Measurements from ENCODE around the gene AKAP9. TPM values are rescaled to one million over a fixed set of nuclear protein-coding genes. Genes with fewer than 3 reads are reported as not detected.
A peak's percentile ranks its signal among the peaks of the same experiment; 100 is the strongest.
"Not testable (repeated sequence)": the region's sequence is repeated elsewhere in the genome, so short reads cannot be mapped to it uniquely, and the experiment has no call there.

AKAP9 gene
- total RNA-seq, 1 donor from 2014 or later = 66.9 TPM

GRCh38 chr7:92134271-92135051 is 193.8 kb downstream of the AKAP9 start, which contains the start of gene CYP51A1:
CYP51A1 (minus strand) TSS chr7:92134477; CDS start chr7:92134364, 113 bp downstream.
- no peak for TF ChIP-seq CTCF (IDR thresholded peaks at IDR 0.05; ENCODE audit: partially characterized antibody, unreplicated experiment)
- H3K4me3 Mint-ChIP-seq (ENCODE audit: unreplicated experiment) = peak within 1 kb of the TSS; percentile 97

GRCh38 chr7:92135052-92135889 is 194.6 kb downstream of the AKAP9 start:
- peaks cover 21% of the 10 kb centered on the region for H3K4me1 Mint-ChIP-seq (ENCODE audit: low read depth, unreplicated experiment)
- no peak for TF ChIP-seq CTCF (IDR thresholded peaks at IDR 0.05; ENCODE audit: partially characterized antibody, unreplicated experiment)
- H3K36me3 Mint-ChIP-seq (ENCODE audit: unreplicated experiment) = no peaks in the 10 kb centered on the region
- peak overlapping the region; percentile 100 for H3K27ac Mint-ChIP-seq (ENCODE audit: unreplicated experiment)
- H3K4me3 Mint-ChIP-seq (ENCODE audit: unreplicated experiment) = peak overlapping the region; percentile 97
- H3K27me3 Mint-ChIP-seq (ENCODE audit: unreplicated experiment) = peaks cover 13% of the 10 kb centered on the region
- H3K9me3 Mint-ChIP-seq (ENCODE audit: unreplicated experiment) = peaks cover 18% of the 10 kb centered on the region
- DNase-seq = peak; percentile 33

More at GRCh38 chr7:92134271-92135051, 193.8 kb downstream of the AKAP9 start, which contains the start of gene CYP51A1:
- peaks cover 18% of the 10 kb centered on the region for H3K9me3 Mint-ChIP-seq (ENCODE audit: unreplicated experiment)
- H3K27ac Mint-ChIP-seq (ENCODE audit: unreplicated experiment) = peak within 1 kb of the TSS; percentile 100
- DNase-seq = peak; percentile 94
- H3K4me1 Mint-ChIP-seq (ENCODE audit: low read depth, unreplicated experiment) = peaks cover 23% of the 10 kb centered on the region
- H3K27me3 Mint-ChIP-seq (ENCODE audit: unreplicated experiment) = peaks cover 16% of the 10 kb centered on the region
- no peaks in the 10 kb centered on the region for H3K36me3 Mint-ChIP-seq (ENCODE audit: unreplicated experiment)

DNA sequence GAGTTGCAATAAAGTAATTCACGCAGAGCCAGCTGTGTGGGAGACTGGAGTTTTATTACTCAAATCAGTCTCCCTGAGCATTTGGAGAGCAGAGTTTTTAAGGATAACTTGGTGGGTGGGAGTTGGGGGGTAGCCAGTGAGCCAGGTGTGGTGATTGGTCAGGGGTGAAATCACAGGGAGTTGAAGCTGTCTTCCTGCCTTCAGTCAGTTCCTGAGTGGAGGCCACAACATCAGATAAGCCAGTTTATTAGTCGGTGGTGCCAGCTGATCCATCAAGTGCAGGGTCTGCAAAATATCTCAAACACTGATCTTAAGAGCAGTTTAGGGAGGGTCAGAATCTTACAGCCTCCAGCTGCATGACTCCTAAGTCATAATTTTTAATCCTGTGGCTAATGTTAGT is 196.9 kb downstream of the AKAP9 start:
- Mint-ChIP-seq H3K27ac (ENCODE audit: unreplicated experiment) (no peak overlapping the region), H3K4me3 (ENCODE audit: unreplicated experiment) (no peak overlapping the region), H3K4me1 (ENCODE audit: low read depth, unreplicated experiment) (peaks cover 9% of the 10 kb centered on the region), H3K36me3 (ENCODE audit: unreplicated experiment) (peaks cover 1% of the 10 kb centered on the region), H3K27me3 (ENCODE audit: unreplicated experiment) (peaks cover 12% of the 10 kb centered on the region), H3K9me3 (ENCODE audit: unreplicated experiment) (peaks cover 20% of the 10 kb centered on the region)
- DNase-seq = no peak
- TF ChIP-seq CTCF (IDR thresholded peaks at IDR 0.05; ENCODE audit: partially characterized antibody, unreplicated experiment) = no peak

DNA sequence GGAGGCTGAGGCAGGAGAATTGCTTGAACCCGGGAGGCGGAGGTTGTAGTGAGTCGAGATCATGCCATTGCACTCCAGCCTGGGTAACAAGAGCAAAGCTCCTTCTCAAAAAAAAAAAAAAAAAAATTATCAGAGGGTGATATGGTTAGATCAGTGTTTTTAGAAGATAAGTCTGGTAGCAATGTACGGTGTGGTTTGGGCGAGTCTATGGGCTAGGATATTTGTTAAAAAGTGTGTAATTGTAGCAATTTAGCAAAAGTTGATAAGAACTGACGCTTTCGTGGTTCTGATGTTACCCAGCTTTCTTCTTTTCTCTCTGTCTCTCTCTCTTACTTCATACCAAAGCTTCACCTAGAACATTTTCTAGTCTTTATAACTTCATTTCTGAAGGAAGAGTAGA is 200.5 kb downstream of the AKAP9 start:
- no peaks in the 10 kb centered on the region for H3K27me3 Mint-ChIP-seq (ENCODE audit: unreplicated experiment)
- H3K36me3 Mint-ChIP-seq (ENCODE audit: unreplicated experiment) = peaks cover 9% of the 10 kb centered on the region
- H3K4me1 Mint-ChIP-seq (ENCODE audit: low read depth, unreplicated experiment) = no peaks in the 10 kb centered on the region
- no peak for DNase-seq
- TF ChIP-seq CTCF (IDR thresholded peaks at IDR 0.05; ENCODE audit: partially characterized antibody, unreplicated experiment) = no peak
- no peak overlapping the region for H3K27ac Mint-ChIP-seq (ENCODE audit: unreplicated experiment)
- H3K9me3 Mint-ChIP-seq (ENCODE audit: unreplicated experiment) = peaks cover 4% of the 10 kb centered on the region
- no peak overlapping the region for H3K4me3 Mint-ChIP-seq (ENCODE audit: unreplicated experiment)

DNA sequence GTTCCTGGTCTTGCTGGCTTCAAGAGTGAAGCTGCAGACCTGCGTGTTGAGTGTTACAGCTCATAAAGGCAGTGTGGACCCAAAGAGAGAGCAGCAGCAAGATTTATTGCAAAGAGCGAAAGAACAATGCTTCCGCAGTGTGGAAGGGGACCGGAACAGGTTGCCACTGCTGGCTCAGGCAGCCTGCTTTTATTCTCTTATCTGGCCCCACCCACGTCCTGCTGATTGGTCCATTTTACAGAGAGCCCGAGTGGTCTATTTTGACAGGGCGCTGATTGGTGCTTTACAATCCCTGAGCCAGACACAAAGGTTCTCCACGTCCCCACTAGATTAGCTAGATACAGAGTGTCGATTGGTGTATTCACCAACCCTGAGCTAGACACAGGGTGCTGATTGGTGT is 202.1 kb downstream of the AKAP9 start:
- H3K4me3 Mint-ChIP-seq (ENCODE audit: unreplicated experiment); H3K9me3 Mint-ChIP-seq (ENCODE audit: unreplicated experiment); H3K27me3 Mint-ChIP-seq (ENCODE audit: unreplicated experiment); DNase-seq; H3K36me3 Mint-ChIP-seq (ENCODE audit: unreplicated experiment); H3K4me1 Mint-ChIP-seq (ENCODE audit: low read depth, unreplicated experiment); H3K27ac Mint-ChIP-seq (ENCODE audit: unreplicated experiment): not testable (repeated sequence)

DNA sequence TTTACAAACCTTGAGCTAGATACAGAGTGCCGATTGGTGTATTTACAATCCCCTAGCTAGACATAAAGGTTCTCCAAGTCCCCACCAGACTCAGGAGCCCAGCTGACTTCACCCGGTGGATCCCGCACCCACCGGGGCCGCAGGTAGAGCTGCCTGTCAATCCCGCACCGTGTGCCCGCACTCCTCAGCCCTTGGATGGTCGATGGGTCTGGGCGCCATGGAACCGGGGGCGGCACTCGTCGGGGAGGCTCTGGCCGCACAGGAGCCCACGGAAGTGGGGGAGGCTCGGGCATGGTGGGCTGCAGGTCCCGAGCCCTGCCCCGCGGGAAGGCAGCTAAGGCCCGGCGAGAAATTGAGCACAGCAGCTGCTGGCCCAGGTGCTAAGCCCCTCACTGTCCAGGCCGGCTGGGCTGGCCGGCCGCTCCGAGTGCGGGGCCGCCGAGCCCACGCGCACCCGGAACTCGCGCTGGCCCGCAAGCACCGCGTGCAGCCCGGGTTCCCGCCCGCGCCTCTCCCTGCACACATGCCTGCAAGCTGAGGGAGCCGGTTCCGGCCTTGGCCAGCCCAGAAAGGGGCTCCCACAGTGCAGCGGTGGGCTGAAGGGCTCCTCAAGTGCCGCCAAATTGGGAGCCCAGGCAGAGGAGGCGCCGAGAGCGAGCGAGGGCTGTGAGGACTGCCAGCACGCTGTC is 202.7 kb downstream of the AKAP9 start:
- H3K4me3 Mint-ChIP-seq (ENCODE audit: unreplicated experiment); H3K4me1 Mint-ChIP-seq (ENCODE audit: low read depth, unreplicated experiment); H3K36me3 Mint-ChIP-seq (ENCODE audit: unreplicated experiment); H3K27me3 Mint-ChIP-seq (ENCODE audit: unreplicated experiment); H3K9me3 Mint-ChIP-seq (ENCODE audit: unreplicated experiment); DNase-seq: not testable (repeated sequence)
- peak overlapping the region; percentile 79 for H3K27ac Mint-ChIP-seq (ENCODE audit: unreplicated experiment)
